ENCODE measurements around the gene PRR35.

Gene PRR35

GRCh38 chr16:527015-527903, 32.9 kb upstream of the PRR35 start, which contains the start of gene CAPN15:
CAPN15 (plus strand) TSS chr16:527712; CDS start chr16:546839, 19,127 bp downstream.
- DNase-seq (ENCODE audit: low read depth in 3 of 3), result peak; percentile 73 to 86 (median 77)

- peak in 1 of 3 experiments; percentile 54 for DNase-seq (ENCODE audit: low read depth in 3 of 3)
Observed at GRCh38 chr16:528111-529011, 31.8 kb upstream of the PRR35 start.

GRCh38 chr16:529012-529575, 31.1 kb upstream of the PRR35 start:
- no peak for DNase-seq (ENCODE audit: low read depth in 3 of 3)

GRCh38 chr16:530111-530817, 29.9 kb upstream of the PRR35 start:
- DNase-seq (ENCODE audit: low read depth in 3 of 3), result no peak

GRCh38 chr16:531494-532125, 28.6 kb upstream of the PRR35 start:
- DNase-seq (ENCODE audit: low read depth in 3 of 3), result no peak

- DNase-seq (ENCODE audit: low read depth in 3 of 3), result no peak
Observed at GRCh38 chr16:533391-534123, 26.6 kb upstream of the PRR35 start.

GRCh38 chr16:534135-534534, 26.1 kb upstream of the PRR35 start:
- no peak for DNase-seq (ENCODE audit: low read depth in 3 of 3)

- no peak for DNase-seq (ENCODE audit: low read depth in 3 of 3)
Observed at GRCh38 chr16:534856-535445, 25.2 kb upstream of the PRR35 start.

GRCh38 chr16:535446-536405, 24.5 kb upstream of the PRR35 start:
- DNase-seq (ENCODE audit: low read depth in 3 of 3), result no peak

GRCh38 chr16:536746-537145, 23.4 kb upstream of the PRR35 start:
- no peak for DNase-seq (ENCODE audit: low read depth in 3 of 3)

- no peak for DNase-seq (ENCODE audit: low read depth in 3 of 3)
Observed at GRCh38 chr16:537415-538335, 22.5 kb upstream of the PRR35 start.

- DNase-seq (ENCODE audit: low read depth in 3 of 3), result no peak
Observed at GRCh38 chr16:539901-540530, 20.2 kb upstream of the PRR35 start.

- no peak for DNase-seq (ENCODE audit: low read depth in 3 of 3)
Observed at GRCh38 chr16:540645-541340, 19.4 kb upstream of the PRR35 start.

GRCh38 chr16:543301-544164, 16.7 kb upstream of the PRR35 start:
- DNase-seq (ENCODE audit: low read depth in 3 of 3), result no peak

- no peak for DNase-seq (ENCODE audit: low read depth in 3 of 3)
Observed at GRCh38 chr16:544517-544916, 15.7 kb upstream of the PRR35 start.

All from stimulated activated CD4-positive, alpha-beta T cell treated with anti-CD3 and anti-CD28 coated beads, TNF-alpha, amount 100 ng/mL, for 24 hours (primary cell).